ENCODE results near the gene DIS3L. TPM values are rescaled to one million over a fixed set of nuclear protein-coding genes. Genes with fewer than 3 reads are reported as not detected.
"Not testable (repeated sequence)": the region's sequence is repeated elsewhere in the genome, so short reads cannot be mapped to it uniquely, and the experiment has no call there.

DIS3L gene
- total and polyA plus RNA-seq, 11 donors, result 13.0 to 62.5 (median 34.1) TPM

- Histone ChIP-seq H3K27me3 (no peaks in the 10 kb centered on the region), H3K36me3 (no peaks in the 10 kb centered on the region), H3K9me3 (no peaks in the 10 kb centered on the region), H3K4me1 (peaks cover 0 to 11% (median 2%) of the 10 kb centered on the region in 12 donors), H3K27ac (no peak overlapping the region), H3K4me3 (no peak overlapping the region)
- WGBS, 4 donors, result 84 to 86% (median 85%) methylated on average over 3 of the region's 3 CpGs
- ATAC-seq (no peak), DNase-seq (no peak)
- TF ChIP-seq, protein P1, sequence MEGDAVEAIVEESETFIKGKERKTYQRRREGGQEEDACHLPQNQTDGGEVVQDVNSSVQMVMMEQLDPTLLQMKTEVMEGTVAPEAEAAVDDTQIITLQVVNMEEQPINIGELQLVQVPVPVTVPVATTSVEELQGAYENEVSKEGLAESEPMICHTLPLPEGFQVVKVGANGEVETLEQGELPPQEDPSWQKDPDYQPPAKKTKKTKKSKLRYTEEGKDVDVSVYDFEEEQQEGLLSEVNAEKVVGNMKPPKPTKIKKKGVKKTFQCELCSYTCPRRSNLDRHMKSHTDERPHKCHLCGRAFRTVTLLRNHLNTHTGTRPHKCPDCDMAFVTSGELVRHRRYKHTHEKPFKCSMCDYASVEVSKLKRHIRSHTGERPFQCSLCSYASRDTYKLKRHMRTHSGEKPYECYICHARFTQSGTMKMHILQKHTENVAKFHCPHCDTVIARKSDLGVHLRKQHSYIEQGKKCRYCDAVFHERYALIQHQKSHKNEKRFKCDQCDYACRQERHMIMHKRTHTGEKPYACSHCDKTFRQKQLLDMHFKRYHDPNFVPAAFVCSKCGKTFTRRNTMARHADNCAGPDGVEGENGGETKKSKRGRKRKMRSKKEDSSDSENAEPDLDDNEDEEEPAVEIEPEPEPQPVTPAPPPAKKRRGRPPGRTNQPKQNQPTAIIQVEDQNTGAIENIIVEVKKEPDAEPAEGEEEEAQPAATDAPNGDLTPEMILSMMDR (IDR thresholded peaks at IDR 0.05), result no peak
- intact Hi-C loops (cut with DNase I), result no loop called here
Measured at GRCh38 chr15:66364944-66365528, 71.7 kb downstream of the DIS3L start.

DNA sequence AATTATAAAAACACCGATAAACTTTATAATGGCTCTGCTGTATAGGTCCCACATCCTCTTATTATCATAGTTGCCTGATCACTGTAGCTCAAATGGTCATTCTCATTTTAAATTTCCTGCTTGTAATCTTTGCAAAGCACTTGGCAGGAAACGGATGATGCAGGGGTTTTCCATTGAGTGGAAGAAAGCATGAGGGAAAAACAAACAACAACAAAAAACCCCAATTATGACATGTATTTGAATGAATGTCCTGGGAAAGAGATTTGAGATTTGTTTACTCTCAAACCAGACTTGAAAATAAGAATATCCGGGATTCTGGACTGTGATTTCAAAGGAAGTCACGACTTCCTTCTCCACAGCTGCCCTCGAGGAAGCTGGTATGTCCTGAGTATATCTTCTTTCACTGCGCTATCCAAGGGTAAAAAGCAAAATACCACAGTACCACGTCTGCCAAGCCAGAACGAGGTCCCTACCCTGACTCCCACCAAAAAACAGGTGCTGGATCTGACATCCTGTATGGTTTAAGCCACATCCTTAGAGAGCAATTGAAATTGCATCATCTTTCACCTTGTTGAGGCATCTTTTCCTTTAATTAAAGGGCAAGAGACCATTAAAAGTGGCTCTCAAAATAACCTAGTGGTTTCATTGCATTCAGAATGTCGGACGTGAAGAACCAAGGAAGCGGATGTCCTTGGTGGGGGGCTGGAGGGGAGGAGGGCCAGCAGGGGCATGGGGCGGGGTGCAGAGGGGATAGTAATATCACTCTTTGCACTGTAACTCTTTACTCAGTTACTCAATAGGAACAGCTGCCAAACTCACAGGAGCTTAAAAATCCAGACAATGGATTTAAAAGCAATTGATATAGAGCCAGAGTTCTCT, 76.6 kb downstream of the DIS3L start:
- Histone ChIP-seq H3K9me3 (peaks cover 0 to 14% (median 7%) of the 10 kb centered on the region in 12 donors), H3K27me3 (no peaks in the 10 kb centered on the region), H3K27ac (peak overlapping the region; percentile 40 to 88 (median 76)), H3K36me3 (no peaks in the 10 kb centered on the region), H3K4me1 (peaks cover 0 to 15% (median 4%) of the 10 kb centered on the region in 12 donors), H3K4me3 (peak overlapping the region in 11 of 12 donors; percentile 14 to 59 (median 43))
- WGBS, 4 donors, result 23 to 28% (median 25%) methylated on average over 12 of the region's 12 CpGs
- no peak for DNase-seq
- ATAC-seq, result peak in 3 of 4 donors; percentile 31 to 43 (median 42)
- intact Hi-C loops (cut with DNase I), result no loop called here
- no peak for TF ChIP-seq POLR2A (IDR thresholded peaks at IDR 0.05)
- TF ChIP-seq, protein P1 (IDR thresholded peaks at IDR 0.05), result no peak

DNA sequence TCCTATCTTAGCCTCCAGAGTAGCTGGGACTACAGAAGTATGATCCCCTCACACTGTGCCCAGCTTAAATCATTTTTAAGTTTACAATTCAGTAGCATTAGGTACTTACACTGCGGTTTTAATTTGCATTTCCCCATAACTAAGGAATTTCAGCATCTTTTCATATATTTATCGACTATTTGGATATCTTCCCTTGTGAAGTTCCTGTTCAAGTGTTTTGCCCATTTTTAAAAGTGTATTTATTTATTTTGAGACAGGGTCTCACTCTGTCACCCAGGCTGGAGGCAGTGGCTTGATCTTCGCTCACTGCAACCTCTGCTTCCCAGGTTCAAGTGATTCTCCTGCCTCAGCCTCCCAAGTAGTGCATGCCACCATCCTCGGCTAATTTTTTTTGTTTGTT, 80.8 kb downstream of the DIS3L start:
- Histone ChIP-seq H3K27me3 (no peaks in the 10 kb centered on the region), H3K9me3 (peaks cover 0 to 14% (median 7%) of the 10 kb centered on the region in 12 donors), H3K4me3 (no peak overlapping the region), H3K36me3 (no peaks in the 10 kb centered on the region), H3K4me1 (peaks cover 0 to 15% (median 4%) of the 10 kb centered on the region in 12 donors), H3K27ac (no peak overlapping the region)
- ATAC-seq, result no peak
- TF ChIP-seq, protein P1 (IDR thresholded peaks at IDR 0.05), result no peak
- TF ChIP-seq POLR2A (IDR thresholded peaks at IDR 0.05), result no peak
- intact Hi-C loops (cut with DNase I), result no loop called here
- WGBS, 4 donors, result 84 to 98% (median 97%) methylated on average over 4 of the region's 4 CpGs
- no peak for DNase-seq

GRCh38 chr15:66378814-66379430, 85.6 kb downstream of the DIS3L start:
- H3K4me3 ChIP-seq, result no peak overlapping the region
- H3K36me3 ChIP-seq, result no peaks in the 10 kb centered on the region
- ATAC-seq (no peak), DNase-seq (no peak)
- peaks cover 0 to 10% (median 6%) of the 10 kb centered on the region in 12 donors for H3K9me3 ChIP-seq
- no peak overlapping the region for H3K27ac ChIP-seq
- H3K4me1 ChIP-seq, result no peaks in the 10 kb centered on the region
- TF ChIP-seq, protein P1 (IDR thresholded peaks at IDR 0.05), result no peak
- no peak for TF ChIP-seq POLR2A (IDR thresholded peaks at IDR 0.05)
- no peaks in the 10 kb centered on the region for H3K27me3 ChIP-seq
- intact Hi-C loops (cut with DNase I), result no loop called here
- 90 to 95% (median 93%) methylated on average over 7 of the region's 7 CpGs for whole genome bisulfite sequencing, 4 donors

DNA sequence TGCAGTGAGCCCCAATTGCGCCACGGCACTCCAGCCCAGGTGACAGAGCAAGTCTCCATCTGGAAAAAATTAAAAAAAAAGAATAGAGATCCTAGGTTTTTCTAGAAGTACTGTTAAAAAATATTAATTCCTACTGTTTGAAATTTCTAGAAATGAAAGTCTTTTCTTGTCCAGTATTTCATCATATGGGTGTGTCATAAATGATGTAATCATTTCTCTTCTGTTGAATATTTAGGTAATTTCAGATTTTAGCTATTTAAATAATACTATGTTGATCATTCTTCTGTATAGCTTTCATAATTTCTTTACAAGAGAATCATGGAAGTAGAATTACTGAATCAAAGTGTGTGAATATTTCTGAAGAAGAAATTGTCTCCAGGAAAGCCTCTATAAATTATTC, 88.0 kb downstream of the DIS3L start:
- H3K9me3 ChIP-seq; DNase-seq; H3K4me3 ChIP-seq; H3K27me3 ChIP-seq; H3K27ac ChIP-seq; ATAC-seq; intact Hi-C loops (cut with DNase I); H3K36me3 ChIP-seq: not testable (repeated sequence)
- 98 to 100% (median 98%) methylated on average over 2 of the region's 2 CpGs for WGBS, 4 donors
- H3K4me1 ChIP-seq, result peaks cover 0 to 11% (median 6%) of the 10 kb centered on the region in 12 donors
